ENCODE data around the gene GSDME.

GSDME gene

DNA sequence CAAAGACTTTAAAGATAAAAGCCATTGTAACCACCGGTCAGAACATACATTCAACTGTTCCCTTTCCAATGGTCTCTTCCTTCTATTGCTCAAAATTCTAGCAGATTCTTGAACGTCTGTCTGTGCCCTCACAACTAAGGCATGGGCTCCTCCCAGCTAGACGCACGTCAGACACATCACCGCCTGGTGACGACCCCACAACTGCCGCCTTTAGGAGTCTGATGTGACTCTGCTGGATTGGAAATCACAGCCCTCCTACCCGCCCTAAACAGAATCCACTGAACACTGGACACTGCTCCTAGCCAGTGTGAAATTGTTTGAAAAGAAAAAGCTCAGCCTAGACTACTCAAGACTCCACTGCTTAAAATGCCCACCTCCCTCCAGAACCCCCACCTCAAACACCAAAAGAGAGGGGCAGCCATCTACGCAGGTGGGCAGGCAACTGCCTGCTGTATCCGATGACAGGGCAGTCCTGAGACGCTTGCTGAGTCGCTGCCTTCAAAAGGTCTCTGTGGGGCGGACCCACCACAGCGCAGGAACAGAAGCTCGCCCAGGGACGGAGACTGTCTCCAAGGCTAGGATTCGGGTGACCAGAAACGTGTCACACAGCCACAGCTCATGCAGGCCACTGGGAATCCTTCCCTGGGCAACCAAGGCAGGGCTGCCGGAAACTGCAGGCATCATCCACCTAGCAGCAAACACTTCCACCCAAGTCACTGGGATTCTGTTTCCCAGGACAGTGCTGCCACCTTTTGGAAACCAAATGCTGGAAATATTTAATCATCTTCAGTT is 34.7 kb downstream of the GSDME start:
- H3K27me3 ChIP-seq (ENCODE audit: control insufficient read depth, insufficient read depth, low read length): no peaks in the 10 kb centered on the region
- H3K27ac ChIP-seq (ENCODE audit: low read length): no peak overlapping the region
- peaks cover 7% of the 10 kb centered on the region for H3K4me1 ChIP-seq (ENCODE audit: control insufficient read depth, insufficient read depth, low read length)

DNA sequence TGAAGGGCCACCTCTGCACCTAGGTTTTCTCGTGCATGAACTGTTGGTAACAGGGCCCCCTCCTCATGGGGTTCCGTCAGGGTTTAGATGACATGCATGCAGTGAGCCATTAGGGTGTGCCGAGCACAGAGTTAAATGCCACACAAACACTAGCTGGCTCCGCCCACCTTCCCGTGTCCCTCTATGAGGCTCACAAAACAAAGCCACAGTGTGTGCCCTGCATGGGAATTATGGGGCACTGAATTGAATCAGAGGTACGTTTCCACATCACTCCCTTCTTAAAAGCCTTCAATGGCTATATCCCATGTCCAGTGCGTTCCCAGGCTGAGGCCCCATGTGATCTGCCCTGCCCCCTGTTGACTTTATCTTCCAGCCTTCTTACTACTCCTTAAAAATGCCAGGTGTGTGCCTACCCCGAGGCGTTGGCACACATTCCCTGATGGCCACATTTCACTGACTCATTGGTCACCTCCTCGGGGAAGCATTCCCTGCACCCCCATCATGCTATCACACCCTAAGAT is 35.7 kb downstream of the GSDME start:
- WGBS (ENCODE audit: insufficient coverage, insufficient read length): no CpG with 5 or more reads among the region's 10 CpGs
- Histone ChIP-seq H3K36me3 (ENCODE audit: control insufficient read depth, insufficient read depth, low read length) (no peaks in the 10 kb centered on the region), H3K4me3 (ENCODE audit: low read length) (no peak overlapping the region), H3K27ac (ENCODE audit: low read length) (no peak overlapping the region), H3K9me3 (ENCODE audit: control insufficient read depth, insufficient read depth, low read length) (no peaks in the 10 kb centered on the region), H3K27me3 (ENCODE audit: control insufficient read depth, insufficient read depth, low read length) (no peaks in the 10 kb centered on the region), H3K4me1 (ENCODE audit: control insufficient read depth, insufficient read depth, low read length) (peaks cover 5% of the 10 kb centered on the region; the same call in 1 of the 2 replicates)
- DNase-seq (ENCODE audit: low read depth, low spot score): no peak

More for the DNA sequence above, 34.7 kb downstream of the GSDME start:
- peak; percentile 37 for DNase-seq (ENCODE audit: low read depth, low spot score)
- H3K9me3 ChIP-seq (ENCODE audit: control insufficient read depth, insufficient read depth, low read length): no peaks in the 10 kb centered on the region
- WGBS (ENCODE audit: insufficient coverage, insufficient read length): no CpG with 5 or more reads among the region's 19 CpGs
- no peaks in the 10 kb centered on the region for H3K36me3 ChIP-seq (ENCODE audit: control insufficient read depth, insufficient read depth, low read length)
- H3K4me3 ChIP-seq (ENCODE audit: low read length): no peak overlapping the region

DNA sequence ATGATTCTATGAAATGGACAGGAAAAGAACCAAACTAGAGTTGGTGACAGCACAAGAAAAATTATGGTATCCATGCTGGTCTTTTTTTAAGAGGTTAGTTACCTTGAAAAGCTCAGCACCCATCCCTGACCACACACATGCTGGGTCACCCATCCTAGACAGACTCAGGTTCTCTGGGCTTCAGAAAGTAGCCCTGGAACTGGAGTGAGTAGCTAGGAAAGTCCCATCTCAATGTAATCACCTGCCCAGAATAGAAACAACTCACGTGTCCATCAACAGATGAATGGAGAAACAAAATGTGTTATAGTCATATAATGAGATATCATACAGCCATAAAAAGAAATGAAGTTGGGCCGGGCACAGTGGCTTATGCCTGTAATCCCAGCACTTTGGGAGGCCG is 37.0 kb downstream of the GSDME start:
- Histone ChIP-seq H3K4me3 (ENCODE audit: low read length) (no peak overlapping the region), H3K9me3 (ENCODE audit: control insufficient read depth, insufficient read depth, low read length) (no peaks in the 10 kb centered on the region), H3K36me3 (ENCODE audit: control insufficient read depth, insufficient read depth, low read length) (no peaks in the 10 kb centered on the region), H3K4me1 (ENCODE audit: control insufficient read depth, insufficient read depth, low read length) (peaks cover 5% of the 10 kb centered on the region; the same call in 1 of the 2 replicates), H3K27ac (ENCODE audit: low read length) (no peak overlapping the region), H3K27me3 (ENCODE audit: control insufficient read depth, insufficient read depth, low read length) (no peaks in the 10 kb centered on the region)
- no CpG with 5 or more reads among the region's 3 CpGs for WGBS (ENCODE audit: insufficient coverage, insufficient read length)
- no peak for DNase-seq (ENCODE audit: low read depth, low spot score)

DNA sequence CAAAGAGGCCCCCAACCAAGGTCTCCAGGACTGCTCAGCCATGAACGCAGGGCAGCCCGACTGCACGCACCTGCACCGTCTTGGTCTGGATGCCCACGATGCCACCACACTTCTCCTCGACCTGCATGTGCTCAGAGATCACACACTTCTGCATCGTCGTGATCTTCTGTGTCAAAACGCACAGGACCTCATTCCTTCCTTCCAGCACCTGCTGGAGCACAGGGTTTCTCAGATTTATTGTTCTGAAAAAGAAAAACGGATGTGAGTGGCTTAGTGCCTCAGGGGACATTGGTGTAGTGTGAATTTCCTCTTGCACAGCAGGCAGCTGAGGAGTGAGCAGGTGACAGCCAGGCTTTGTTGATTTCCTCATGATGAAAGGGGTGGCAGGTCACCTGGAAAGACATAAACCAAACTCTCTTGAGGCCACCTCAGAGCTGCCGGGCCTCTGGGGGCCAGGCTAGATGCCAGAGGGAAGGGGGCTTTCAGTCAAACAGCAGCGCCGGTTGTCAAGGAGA is 38.2 kb downstream of the GSDME start:
- Histone ChIP-seq H3K36me3 (ENCODE audit: control insufficient read depth, insufficient read depth, low read length) (no peaks in the 10 kb centered on the region), H3K4me1 (ENCODE audit: control insufficient read depth, insufficient read depth, low read length) (peaks cover 5% of the 10 kb centered on the region; the same call in 1 of the 2 replicates), H3K9me3 (ENCODE audit: control insufficient read depth, insufficient read depth, low read length) (no peaks in the 10 kb centered on the region), H3K27me3 (ENCODE audit: control insufficient read depth, insufficient read depth, low read length) (no peaks in the 10 kb centered on the region), H3K4me3 (ENCODE audit: low read length) (no peak overlapping the region), H3K27ac (ENCODE audit: low read length) (no peak overlapping the region)
- WGBS (ENCODE audit: insufficient coverage, insufficient read length): no CpG with 5 or more reads among the region's 13 CpGs
- DNase-seq (ENCODE audit: low read depth, low spot score): no peak

DNA sequence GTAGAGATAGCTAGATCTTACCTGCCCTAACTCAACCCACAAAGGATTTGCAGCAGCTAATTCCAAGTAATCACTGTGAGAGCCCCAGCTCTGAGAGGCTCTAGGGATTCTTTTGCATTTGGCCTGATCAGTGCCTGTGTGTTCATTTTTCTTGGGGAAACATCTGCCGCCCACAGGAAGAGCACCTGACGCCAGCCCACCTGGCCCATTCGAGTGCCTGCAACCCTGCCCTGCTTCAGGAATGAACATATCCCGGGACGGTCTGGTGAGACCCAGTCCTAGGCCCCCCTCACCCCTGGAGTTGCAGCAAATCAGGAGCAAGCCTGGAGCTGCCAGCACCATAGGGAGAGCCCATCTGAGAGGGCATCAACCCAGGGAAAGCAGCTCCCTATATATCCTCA is 38.8 kb downstream of the GSDME start:
- H3K4me3 ChIP-seq (ENCODE audit: low read length): no peak overlapping the region
- no CpG with 5 or more reads among the region's 5 CpGs for WGBS (ENCODE audit: insufficient coverage, insufficient read length)
- DNase-seq (ENCODE audit: low read depth, low spot score): no peak
- H3K27me3 ChIP-seq (ENCODE audit: control insufficient read depth, insufficient read depth, low read length): no peaks in the 10 kb centered on the region
- H3K9me3 ChIP-seq (ENCODE audit: control insufficient read depth, insufficient read depth, low read length): no peaks in the 10 kb centered on the region
- peaks cover 5% of the 10 kb centered on the region; the same call in 1 of the 2 replicates for H3K4me1 ChIP-seq (ENCODE audit: control insufficient read depth, insufficient read depth, low read length)
- no peaks in the 10 kb centered on the region for H3K36me3 ChIP-seq (ENCODE audit: control insufficient read depth, insufficient read depth, low read length)
- H3K27ac ChIP-seq (ENCODE audit: low read length): no peak overlapping the region

DNA sequence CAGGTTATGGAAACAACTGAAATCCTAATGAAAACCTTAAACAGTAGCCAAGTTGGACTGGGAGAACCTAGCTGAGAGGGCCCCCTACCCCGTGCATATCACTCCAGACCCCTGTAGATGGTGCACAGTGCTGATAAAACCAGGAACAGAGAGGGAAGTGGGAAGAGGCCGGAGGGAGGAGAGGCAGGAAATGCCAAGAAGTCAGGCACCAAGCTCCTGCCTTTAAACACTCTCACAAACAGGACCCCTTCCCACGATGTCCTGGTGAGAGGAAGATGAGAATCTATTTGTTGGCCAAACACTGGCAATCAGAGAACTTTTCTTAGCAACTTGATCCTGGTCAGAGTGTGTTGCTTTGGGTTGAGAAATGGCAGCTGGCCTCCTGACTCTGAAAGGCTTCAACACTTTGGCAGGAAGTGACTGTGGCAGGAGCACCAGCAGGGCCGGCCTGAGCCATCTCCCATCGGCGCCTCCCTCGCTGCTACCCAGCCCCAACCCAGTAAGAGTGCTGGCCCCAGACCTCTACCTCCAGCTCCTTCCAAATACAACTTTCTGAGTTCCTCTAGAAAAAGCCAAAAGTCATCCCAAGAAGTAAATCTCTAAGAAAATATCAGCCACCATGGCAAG is 39.5 kb downstream of the GSDME start:
- Histone ChIP-seq H3K27me3 (ENCODE audit: control insufficient read depth, insufficient read depth, low read length) (no peaks in the 10 kb centered on the region), H3K9me3 (ENCODE audit: control insufficient read depth, insufficient read depth, low read length) (no peaks in the 10 kb centered on the region), H3K36me3 (ENCODE audit: control insufficient read depth, insufficient read depth, low read length) (no peaks in the 10 kb centered on the region), H3K4me3 (ENCODE audit: low read length) (no peak overlapping the region), H3K27ac (ENCODE audit: low read length) (no peak overlapping the region), H3K4me1 (ENCODE audit: control insufficient read depth, insufficient read depth, low read length) (peaks cover 4% of the 10 kb centered on the region; the same call in 1 of the 2 replicates)
- no peak for DNase-seq (ENCODE audit: low read depth, low spot score)
- WGBS (ENCODE audit: insufficient coverage, insufficient read length): no CpG with 5 or more reads among the region's 7 CpGs

DNA sequence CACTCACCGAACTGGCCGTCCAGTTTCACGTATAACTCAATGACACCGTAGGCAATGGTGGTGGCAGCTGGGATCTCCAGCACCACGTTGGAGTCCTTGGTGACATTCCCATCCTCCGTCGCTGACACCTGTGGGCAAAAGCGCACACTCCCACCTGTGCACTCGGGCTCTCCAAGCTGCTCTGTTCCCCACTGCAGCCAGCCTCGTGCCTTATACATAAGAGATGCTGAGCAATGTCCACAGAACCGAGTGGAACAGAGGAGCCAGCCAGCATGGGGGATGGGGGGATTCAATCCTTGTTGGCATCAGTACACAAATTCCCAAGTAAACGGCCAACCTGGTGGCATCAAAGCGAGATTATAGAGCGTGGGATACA is 40.0 kb downstream of the GSDME start:
- Histone ChIP-seq H3K36me3 (ENCODE audit: control insufficient read depth, insufficient read depth, low read length) (no peaks in the 10 kb centered on the region), H3K4me1 (ENCODE audit: control insufficient read depth, insufficient read depth, low read length) (peaks cover 2% of the 10 kb centered on the region; the same call in 1 of the 2 replicates), H3K9me3 (ENCODE audit: control insufficient read depth, insufficient read depth, low read length) (no peaks in the 10 kb centered on the region), H3K27me3 (ENCODE audit: control insufficient read depth, insufficient read depth, low read length) (no peaks in the 10 kb centered on the region), H3K27ac (ENCODE audit: low read length) (no peak overlapping the region), H3K4me3 (ENCODE audit: low read length) (no peak overlapping the region)
- WGBS (ENCODE audit: insufficient coverage, insufficient read length): no CpG with 5 or more reads among the region's 14 CpGs
- no peak for DNase-seq (ENCODE audit: low read depth, low spot score)

DNA sequence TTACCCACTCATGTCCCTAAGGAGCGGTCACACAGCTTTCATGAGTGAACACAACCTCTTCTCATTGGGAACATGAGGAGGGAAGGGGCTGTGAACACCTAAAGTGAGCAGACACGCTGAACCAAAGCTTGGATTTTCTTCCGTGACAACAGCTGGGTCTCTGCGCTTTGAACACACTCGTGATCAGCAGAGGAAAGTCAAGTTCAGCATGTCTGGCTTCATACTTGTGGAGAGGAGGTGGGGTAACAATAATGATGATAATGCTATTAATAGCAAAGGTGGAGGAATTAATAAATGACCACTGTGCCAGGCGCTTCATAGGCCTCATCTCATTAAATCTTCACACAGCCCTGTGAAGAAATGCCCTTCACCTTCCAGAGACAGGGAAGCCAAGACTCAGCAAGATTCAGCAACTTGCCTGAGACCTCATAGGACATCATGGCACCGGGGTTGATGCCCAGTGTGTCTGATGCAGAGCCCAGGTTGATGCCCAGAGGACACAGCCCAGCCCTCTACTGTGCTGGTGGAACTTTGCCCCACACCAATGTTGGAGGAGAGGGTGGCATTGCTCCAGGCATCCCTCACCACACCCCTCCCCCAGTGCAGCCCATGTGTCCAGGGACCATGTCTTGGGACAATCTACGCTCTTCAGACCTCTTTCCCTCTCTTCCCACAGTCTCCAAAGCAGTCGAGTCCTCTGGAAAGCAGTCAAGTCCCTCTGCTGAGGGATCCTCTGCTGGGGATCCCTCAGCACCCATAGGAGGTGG is 40.6 kb downstream of the GSDME start:
- Histone ChIP-seq H3K27me3 (ENCODE audit: control insufficient read depth, insufficient read depth, low read length) (no peaks in the 10 kb centered on the region), H3K4me1 (ENCODE audit: control insufficient read depth, insufficient read depth, low read length) (no peaks in the 10 kb centered on the region; the same call in 1 of the 2 replicates), H3K9me3 (ENCODE audit: control insufficient read depth, insufficient read depth, low read length) (no peaks in the 10 kb centered on the region), H3K4me3 (ENCODE audit: low read length) (no peak overlapping the region), H3K36me3 (ENCODE audit: control insufficient read depth, insufficient read depth, low read length) (no peaks in the 10 kb centered on the region), H3K27ac (ENCODE audit: low read length) (no peak overlapping the region)
- no CpG with 5 or more reads among the region's 9 CpGs for WGBS (ENCODE audit: insufficient coverage, insufficient read length)
- DNase-seq (ENCODE audit: low read depth, low spot score): no peak

DNA sequence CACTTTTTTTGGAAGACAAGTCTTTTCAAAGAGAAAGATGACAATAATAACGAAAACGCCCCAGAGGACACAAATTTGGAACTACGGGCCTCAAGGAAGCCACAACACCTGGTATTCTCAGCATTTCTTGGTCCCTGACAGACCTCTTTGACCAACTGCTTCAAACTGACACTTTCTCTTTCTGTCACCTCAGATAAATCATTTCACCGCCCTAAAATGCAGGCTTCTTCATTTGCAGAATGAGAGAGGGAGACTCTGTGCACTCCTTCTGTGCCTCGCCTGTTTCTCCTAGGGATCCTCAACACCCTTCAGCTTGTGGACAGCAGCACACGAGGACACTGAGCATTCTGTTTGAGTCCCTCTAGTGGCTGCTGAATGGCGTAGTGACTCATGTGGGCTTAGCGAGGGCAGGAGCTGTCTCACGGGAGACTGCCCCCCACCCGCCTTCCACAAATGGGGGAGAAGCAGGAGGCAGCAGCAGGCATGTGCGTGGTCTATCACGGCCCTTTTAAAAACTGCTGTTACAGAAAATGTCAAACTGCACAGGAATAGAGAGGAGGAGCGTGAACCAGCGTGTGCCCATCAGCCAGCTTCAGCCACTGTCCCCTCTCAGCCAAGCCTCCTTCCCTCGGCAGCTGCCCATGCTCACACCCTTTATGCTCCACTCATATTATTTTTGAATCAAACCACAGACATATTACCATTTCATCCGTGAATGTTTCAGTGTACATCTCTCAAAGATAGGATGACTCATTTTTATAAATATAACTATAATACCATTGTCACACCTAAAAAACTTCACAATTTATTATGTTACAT is 41.4 kb downstream of the GSDME start:
- no peaks in the 10 kb centered on the region for H3K9me3 ChIP-seq (ENCODE audit: control insufficient read depth, insufficient read depth, low read length)
- no peak overlapping the region for H3K4me3 ChIP-seq (ENCODE audit: low read length)
- H3K27me3 ChIP-seq (ENCODE audit: control insufficient read depth, insufficient read depth, low read length): no peaks in the 10 kb centered on the region
- no CpG with 5 or more reads among the region's 16 CpGs for WGBS (ENCODE audit: insufficient coverage, insufficient read length)
- no peak for DNase-seq (ENCODE audit: low read depth, low spot score)
- H3K27ac ChIP-seq (ENCODE audit: low read length): no peak overlapping the region
- no peaks in the 10 kb centered on the region for H3K4me1 ChIP-seq (ENCODE audit: control insufficient read depth, insufficient read depth, low read length)
- H3K36me3 ChIP-seq (ENCODE audit: control insufficient read depth, insufficient read depth, low read length): no peaks in the 10 kb centered on the region
